Measurements from ENCODE around the gene INPP5A.

DNA sequence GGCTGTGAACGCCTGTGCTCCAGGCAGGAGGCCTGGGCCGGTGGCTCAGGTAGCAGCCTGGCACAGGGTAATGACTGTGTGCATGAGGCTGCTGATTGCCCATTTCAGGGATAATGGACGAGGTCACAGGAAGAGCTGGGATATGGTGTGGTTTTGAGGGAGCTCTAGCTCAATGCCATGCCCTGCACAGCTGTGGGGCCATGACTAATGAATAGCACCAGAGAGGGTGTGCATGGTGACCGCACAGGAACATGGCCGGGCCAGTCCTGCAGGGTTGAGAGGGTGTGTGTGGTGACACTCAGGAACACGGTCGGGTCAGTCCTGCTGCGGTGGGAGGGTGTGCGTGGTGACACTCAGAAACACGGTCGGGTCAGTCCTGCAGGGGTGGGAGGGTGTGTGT, 226.5 kb downstream of the INPP5A start:
- TF ChIP-seq, protein P1, sequence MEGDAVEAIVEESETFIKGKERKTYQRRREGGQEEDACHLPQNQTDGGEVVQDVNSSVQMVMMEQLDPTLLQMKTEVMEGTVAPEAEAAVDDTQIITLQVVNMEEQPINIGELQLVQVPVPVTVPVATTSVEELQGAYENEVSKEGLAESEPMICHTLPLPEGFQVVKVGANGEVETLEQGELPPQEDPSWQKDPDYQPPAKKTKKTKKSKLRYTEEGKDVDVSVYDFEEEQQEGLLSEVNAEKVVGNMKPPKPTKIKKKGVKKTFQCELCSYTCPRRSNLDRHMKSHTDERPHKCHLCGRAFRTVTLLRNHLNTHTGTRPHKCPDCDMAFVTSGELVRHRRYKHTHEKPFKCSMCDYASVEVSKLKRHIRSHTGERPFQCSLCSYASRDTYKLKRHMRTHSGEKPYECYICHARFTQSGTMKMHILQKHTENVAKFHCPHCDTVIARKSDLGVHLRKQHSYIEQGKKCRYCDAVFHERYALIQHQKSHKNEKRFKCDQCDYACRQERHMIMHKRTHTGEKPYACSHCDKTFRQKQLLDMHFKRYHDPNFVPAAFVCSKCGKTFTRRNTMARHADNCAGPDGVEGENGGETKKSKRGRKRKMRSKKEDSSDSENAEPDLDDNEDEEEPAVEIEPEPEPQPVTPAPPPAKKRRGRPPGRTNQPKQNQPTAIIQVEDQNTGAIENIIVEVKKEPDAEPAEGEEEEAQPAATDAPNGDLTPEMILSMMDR (IDR thresholded peaks at IDR 0.05), result no peak
- TF ChIP-seq POLR2A (IDR thresholded peaks at IDR 0.05) (no peak), EP300 (IDR thresholded peaks at IDR 0.05) (no peak)

Measured in sigmoid colon (tissue), 4 donors.